Erythroblast (primary cell): ENCODE measurements around the gene TIMM23.
"Not testable (repeated sequence)": the region's sequence is repeated elsewhere in the genome, so short reads cannot be mapped to it uniquely, and the experiment has no call there.

ENCODE experiments used
- GATA1 ChIP-seq: IDR thresholded peaks from 2 replicates; pipeline ENCODE4 v1.6.1; 2011; ENCODE audit warnings: low read depth, mild to moderate bottlenecking, control low read depth, low read length, moderate library complexity
- POLR2A ChIP-seq: IDR thresholded peaks from 2 replicates; pipeline ENCODE4 v1.6.1; 2011; ENCODE audit warnings: mild to moderate bottlenecking, low read length

DNA sequence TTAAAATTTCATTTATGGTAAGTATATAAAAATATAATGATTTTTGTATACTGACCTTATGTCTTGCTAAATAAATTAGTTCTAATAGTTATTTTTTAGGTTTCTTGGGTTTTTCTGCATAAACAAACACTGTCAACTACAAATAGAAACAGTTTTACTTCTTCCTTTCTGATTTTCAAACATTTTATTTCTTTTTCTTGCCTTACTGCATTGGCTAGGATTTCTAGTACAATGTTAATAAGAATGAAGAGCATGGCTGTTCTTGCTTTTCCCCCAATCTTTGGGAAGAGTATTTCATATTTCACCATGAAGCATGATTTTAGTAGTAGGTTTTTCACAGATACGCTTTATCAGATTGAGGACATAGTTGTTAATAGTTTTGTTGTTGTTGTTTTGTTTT, 45.5 kb upstream of the TIMM23 start:
- TF ChIP-seq POLR2A, GATA1: not testable (repeated sequence)
